GM12801 (cell line): ENCODE results near the gene KRABD2.

Experiments
- TF ChIP-seq, protein P1 (sequence below): IDR thresholded peaks from one replicate; pipeline ENCODE4 v1.5.1; 2011; ENCODE audit warnings: control low read depth; ENCODE audit not compliant: insufficient read length; ENCODE audit errors: extremely low read depth

The KRABD2 gene

GRCh38 chr17:8337802-8338752 is 38.4 kb downstream of the KRABD2 start:
- TF ChIP-seq, protein P1, sequence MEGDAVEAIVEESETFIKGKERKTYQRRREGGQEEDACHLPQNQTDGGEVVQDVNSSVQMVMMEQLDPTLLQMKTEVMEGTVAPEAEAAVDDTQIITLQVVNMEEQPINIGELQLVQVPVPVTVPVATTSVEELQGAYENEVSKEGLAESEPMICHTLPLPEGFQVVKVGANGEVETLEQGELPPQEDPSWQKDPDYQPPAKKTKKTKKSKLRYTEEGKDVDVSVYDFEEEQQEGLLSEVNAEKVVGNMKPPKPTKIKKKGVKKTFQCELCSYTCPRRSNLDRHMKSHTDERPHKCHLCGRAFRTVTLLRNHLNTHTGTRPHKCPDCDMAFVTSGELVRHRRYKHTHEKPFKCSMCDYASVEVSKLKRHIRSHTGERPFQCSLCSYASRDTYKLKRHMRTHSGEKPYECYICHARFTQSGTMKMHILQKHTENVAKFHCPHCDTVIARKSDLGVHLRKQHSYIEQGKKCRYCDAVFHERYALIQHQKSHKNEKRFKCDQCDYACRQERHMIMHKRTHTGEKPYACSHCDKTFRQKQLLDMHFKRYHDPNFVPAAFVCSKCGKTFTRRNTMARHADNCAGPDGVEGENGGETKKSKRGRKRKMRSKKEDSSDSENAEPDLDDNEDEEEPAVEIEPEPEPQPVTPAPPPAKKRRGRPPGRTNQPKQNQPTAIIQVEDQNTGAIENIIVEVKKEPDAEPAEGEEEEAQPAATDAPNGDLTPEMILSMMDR, result no peak

GRCh38 chr17:8333281-8333680 is 43.2 kb downstream of the KRABD2 start:
- TF ChIP-seq, protein P1, result no peak

DNA sequence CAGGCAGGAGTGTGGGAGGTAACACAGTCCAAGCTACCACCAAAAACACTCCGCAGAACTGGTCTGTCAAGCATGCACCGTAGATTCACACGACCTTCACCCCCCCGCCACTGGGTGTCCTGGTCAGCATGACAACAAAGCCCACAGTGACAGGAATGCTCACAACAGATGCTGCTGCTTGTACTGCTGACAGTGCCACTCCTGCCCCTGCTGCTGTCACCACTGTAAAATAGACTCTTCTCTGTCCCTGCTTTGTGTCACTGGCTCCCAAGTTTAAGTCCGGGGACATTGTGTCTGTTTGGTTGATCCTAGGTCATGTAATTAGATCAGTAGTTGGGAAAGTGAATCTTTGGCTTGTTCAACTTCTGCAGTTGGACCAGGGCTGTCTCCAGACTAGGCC is 43.8 kb downstream of the KRABD2 start:
- TF ChIP-seq, protein P1, result no peak

GRCh38 chr17:8332128-8332527 is 44.4 kb downstream of the KRABD2 start:
- TF ChIP-seq, protein P1, result no peak

DNA sequence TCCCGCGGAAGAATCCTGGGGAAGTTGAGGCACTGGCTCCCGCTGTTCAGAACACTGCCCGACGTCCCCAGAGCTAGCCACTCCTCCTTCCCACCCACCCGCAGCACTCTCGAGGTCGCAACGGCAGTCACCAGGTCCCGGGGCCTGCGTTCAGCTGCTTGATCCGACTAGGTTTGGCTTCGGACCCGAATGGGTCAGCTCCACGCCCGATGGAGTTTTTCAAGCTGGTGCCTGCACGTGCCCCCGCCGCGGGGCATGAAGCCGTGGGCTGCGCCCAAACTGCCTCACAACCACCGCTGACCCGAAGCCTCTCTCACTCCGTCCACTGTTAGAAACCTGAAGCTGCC is 49.2 kb downstream of the KRABD2 start:
- TF ChIP-seq, protein P1, result no peak
